GM18505 (cell line): ENCODE measurements around the gene BIRC2.

Experiments used
- ATAC-seq: cut with Tn5 transposase; IDR thresholded peaks from one replicate; pipeline ENCODE4 v1.9.1; 2021; ENCODE audit not compliant: unreplicated experiment
- POLR2A ChIP-seq: IDR thresholded peaks from 4 replicates; pipeline ENCODE4 v1.6.1; 2011; ENCODE audit warnings: borderline replicate concordance; ENCODE audit not compliant: insufficient read depth, insufficient read length; ENCODE audit errors: extremely low read depth

The BIRC2 gene

DNA sequence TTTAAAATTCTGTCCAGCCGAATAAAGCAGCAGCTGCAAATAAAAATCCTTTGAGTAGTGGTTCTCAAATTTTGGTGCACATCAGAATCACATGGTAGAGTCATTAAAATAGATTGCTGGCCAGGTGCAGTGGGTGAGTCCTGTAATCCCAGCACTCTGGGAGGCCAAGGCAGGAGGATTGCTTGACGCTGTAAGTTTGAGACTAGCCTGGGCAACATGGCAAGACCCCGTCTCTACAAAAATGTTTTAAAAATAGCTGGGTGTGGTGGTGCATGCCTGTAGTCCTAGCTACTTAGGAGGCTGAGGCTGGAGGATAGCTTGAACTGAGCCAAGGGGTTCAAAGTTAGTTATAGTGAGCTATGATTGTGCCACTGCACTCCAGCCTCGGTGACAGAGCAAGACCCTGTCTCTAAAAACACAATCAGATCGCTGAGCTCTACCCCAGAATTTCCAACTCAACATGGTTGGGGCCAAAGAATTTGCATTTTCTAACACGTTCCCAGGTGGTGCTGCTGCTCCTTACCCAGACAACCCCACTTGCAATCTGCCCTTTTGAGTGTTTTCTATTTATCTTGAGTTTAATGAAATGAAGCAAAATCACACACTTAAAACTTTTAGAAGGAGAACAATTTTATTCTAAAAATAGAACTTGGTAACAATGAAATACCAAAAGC lies 48.8 kb downstream of the BIRC2 start:
- no peak for TF ChIP-seq POLR2A
- no peak for ATAC-seq

DNA sequence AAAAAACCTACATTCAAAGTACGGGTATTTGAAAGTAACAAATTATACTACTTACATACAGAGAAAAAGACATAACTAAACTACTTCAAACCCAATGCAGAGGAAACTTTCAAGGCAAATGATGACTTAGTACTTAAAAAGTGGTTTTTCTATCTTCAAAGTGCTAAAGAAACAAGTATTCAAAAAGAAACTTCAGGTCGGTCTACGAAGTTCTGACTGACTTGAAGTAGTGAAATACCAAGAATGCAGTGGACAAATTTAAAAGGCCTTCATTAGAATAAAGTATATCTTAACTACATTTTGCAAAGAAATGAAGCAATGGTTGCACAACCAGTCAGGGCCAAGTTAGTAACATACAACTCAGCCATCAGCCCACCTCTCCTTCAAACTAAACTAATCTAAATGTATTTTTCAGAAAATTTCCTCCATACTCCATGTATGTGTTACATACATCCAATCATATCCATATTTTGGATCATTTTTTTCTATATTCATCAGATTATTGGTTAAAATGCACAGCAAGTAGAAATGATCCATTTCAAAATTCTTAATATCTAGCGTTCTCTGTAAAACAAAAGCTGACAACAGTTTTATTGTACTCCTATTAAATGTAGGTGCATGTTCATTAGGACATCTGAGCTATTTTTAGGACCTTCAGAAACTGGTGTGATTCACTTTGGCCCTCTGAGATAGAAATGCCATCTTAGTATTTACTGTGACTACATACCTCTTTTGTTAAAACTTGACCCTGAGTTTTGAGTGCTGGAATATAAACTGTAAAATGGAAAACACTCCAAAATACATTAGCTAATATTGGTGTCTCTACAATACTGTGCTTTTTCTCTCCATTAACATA lies 49.9 kb downstream of the BIRC2 start:
- TF ChIP-seq POLR2A, result no peak
- no peak for ATAC-seq

DNA sequence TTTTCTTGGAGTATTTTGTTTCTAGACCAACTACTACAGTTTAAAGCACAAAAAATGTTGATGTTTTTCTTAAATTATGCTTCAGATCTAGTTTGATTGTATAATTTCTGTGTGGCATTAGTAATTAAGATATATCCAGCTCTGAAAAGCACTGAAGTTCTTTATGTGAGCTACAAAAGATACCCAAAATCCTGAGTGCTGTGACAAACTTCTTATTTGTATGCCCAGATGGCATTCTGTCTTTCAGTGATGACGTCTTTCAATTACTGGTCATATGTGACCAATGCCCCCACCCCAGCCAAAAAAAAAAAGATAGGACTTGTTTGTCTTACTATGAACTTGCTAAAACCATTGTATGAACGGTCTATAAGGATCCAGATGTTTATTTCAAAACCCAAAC lies 51.3 kb downstream of the BIRC2 start:
- TF ChIP-seq POLR2A, result no peak
- ATAC-seq, result no peak

DNA sequence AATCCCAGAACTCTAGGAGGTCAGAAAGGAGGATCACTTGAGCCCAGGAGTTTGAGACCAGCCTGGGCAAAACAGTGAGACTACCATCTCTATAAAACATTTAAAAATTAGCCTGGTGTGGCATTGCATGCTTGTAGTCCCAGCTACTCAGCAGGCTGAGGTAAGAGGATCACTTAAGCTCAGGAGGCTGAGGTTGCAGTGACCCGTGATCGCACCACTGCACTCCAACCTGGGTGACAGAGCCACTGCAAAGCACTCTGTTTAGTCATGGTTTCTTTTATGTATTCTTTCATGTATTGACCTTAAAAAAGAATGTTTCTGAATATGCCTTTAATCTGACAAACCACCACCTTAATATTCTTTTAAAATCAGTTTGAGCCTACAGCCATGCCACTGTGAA lies 52.2 kb downstream of the BIRC2 start:
- peak; percentile 54 for ATAC-seq

DNA sequence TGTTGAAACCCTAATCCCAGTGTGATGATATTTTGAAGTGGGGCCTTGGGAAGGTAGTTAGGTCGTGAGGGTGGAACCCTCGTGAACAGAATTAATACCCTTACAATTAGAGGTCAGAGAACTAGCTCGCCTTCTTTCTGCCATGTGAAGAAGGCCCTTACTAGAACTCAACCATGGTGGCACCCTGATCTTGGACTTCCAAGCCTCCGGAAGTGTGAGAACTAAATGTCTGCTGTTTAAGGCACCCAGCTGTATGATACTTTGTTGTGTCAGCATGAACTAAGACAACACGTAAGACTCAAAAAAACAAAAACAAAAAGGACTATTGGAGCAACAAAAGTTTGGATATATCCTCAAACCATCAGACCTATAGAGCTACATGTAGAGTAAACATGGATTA lies 53.6 kb downstream of the BIRC2 start:
- no peak for TF ChIP-seq POLR2A
- ATAC-seq, result no peak

More for the DNA sequence above, 52.2 kb downstream of the BIRC2 start:
- TF ChIP-seq POLR2A, result no peak

DNA sequence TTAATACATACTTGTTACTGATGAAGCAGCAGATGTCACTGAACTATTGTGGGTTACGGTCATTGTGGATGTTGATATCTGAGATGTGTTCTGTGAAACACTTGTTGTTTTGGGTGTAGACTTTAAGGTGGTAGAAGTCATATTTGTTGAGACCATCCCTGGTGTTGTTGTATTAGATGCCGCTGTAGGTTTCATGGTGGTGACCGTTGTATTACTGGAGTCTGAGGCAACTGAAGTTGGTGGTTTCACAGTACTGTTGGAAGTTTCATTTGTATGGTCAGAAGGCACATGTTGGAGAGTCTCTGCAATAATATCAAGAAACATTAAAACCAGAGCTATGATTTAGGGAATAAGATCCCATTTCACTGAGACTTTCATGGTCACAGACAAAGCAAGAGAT lies 54.9 kb downstream of the BIRC2 start:
- no peak for TF ChIP-seq POLR2A
- ATAC-seq, result no peak

- no peak for ATAC-seq
- TF ChIP-seq POLR2A, result no peak
Measured at GRCh38 chr11:102402548-102402947, 55.5 kb downstream of the BIRC2 start.

- ATAC-seq, result no peak
Measured at GRCh38 chr11:102405501-102405900, 58.5 kb downstream of the BIRC2 start.

GRCh38 chr11:102406099-102406498 lies 59.1 kb downstream of the BIRC2 start:
- no peak for TF ChIP-seq POLR2A
- ATAC-seq, result no peak

More at GRCh38 chr11:102405501-102405900, 58.5 kb downstream of the BIRC2 start:
- TF ChIP-seq POLR2A, result no peak

- no peak for ATAC-seq
- TF ChIP-seq POLR2A, result no peak
Measured at GRCh38 chr11:102407901-102408300, 60.9 kb downstream of the BIRC2 start.

DNA sequence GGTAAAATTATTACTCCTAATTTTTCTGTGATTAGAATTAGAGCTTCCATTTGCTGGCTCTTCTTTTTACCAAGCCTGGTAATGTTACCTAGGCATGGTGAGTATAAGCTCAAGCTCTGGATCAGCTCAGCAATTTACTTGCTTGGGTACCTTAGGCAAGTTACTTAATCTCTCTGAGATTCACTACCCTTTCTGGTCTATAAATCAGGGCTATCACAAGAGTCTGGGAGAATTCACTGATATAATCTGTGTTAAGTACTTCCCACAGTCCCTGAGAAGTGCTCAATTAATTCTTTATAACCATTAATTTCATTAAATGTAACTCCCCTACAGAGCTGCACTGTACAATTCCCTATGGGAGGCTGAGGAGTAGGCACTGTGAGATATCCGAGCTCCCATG lies 61.3 kb downstream of the BIRC2 start:
- TF ChIP-seq POLR2A, result no peak
- no peak for ATAC-seq

DNA sequence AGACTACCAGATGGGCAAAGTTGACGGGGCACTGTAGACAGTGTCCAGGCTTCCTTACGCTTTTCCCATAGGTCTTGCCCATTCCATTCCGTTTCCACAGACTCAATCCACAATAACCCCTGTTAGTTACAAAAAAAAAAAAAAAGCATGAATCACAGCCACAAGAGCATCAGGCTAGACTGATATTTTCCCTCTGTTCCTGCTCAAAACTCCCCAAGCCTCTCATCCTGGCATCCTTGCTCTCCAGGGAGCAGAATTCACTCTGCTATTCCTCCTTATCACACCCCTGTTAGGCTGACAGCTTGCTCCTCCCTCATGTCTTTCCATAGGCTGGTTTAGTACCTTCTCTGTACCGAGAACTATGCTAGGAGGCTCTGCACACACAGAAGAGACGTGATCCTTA lies 63.4 kb downstream of the BIRC2 start:
- no peak for ATAC-seq
- TF ChIP-seq POLR2A, result no peak

DNA sequence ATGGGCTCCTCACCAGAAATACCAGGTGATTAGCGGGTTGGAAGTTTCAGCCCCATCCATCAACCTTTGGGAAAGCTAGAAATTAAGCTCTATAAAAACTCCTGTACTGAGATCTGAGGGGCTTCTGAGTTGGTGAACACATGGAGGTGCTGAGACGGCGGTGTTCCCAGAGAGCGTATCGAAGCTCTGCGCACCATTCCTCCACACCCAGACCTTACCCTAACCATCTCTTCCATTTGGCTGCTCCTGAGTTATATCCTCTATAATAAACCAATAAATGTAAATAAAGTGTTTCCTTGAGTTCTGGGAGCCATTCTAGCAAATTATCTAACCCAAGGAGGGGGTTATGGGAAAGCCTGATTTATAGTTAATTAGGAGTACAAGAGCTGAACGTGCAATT lies 64.1 kb downstream of the BIRC2 start:
- TF ChIP-seq POLR2A, result no peak
- no peak for ATAC-seq

DNA sequence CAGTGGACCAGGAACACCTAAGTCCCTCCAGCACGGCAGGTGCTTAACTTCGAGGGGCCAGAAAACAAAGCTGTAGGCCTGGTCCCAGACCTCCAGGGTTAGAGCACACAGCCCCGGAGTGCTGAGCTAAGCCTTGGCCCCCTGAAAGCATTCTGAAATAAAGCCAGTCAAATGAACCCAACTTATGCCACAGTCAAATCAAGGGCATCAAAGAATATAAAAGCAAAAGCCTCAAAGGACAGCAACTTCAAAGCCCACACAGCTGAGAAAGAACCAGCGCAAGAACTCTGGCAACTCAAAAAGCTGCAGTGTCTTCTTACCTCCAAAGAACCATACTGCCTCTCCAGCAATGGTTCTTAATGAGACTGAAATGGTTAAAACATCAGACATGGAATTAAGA lies 66.5 kb downstream of the BIRC2 start:
- no peak for ATAC-seq
- TF ChIP-seq POLR2A, result no peak
